Fibroblast of lung (primary cell): ENCODE data around the gene DCN.

Source experiments
- EZH2 ChIP-seq: IDR thresholded peaks from 2 replicates; pipeline ENCODE4 v1.5.1; 2012; ENCODE audit warnings: low read length, control low read depth, mild to moderate bottlenecking; ENCODE audit errors: missing control alignments
- TF ChIP-seq, protein P1 (sequence below), 2 donors: IDR thresholded peaks in 1 of 2; conservative IDR thresholded peaks in 1 of 2; 1 replicate in 1 of 2; 2 replicates in 1 of 2; pipeline ENCODE4 v1.5.1; 2011 to 2012; ENCODE audit warnings: low read length in 2 of 2, control low read depth in 1 of 2, inconsistent platforms in 1 of 2, low read depth in 1 of 2, mild to moderate bottlenecking in 1 of 2

- TF ChIP-seq EZH2: no peak
- TF ChIP-seq, protein P1, sequence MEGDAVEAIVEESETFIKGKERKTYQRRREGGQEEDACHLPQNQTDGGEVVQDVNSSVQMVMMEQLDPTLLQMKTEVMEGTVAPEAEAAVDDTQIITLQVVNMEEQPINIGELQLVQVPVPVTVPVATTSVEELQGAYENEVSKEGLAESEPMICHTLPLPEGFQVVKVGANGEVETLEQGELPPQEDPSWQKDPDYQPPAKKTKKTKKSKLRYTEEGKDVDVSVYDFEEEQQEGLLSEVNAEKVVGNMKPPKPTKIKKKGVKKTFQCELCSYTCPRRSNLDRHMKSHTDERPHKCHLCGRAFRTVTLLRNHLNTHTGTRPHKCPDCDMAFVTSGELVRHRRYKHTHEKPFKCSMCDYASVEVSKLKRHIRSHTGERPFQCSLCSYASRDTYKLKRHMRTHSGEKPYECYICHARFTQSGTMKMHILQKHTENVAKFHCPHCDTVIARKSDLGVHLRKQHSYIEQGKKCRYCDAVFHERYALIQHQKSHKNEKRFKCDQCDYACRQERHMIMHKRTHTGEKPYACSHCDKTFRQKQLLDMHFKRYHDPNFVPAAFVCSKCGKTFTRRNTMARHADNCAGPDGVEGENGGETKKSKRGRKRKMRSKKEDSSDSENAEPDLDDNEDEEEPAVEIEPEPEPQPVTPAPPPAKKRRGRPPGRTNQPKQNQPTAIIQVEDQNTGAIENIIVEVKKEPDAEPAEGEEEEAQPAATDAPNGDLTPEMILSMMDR (conservative IDR thresholded peaks at IDR 0.05 in 1 of 2, IDR thresholded peaks at IDR 0.05 in 1 of 2; ENCODE audit: low read depth in 1 of 2, low read length in 2 of 2): no peak
These were observed 37.3 kb upstream of the DCN start for GRCh38 chr12:91219919-91220318.
